ENCODE data around the gene OR14I1.

OR14I1 gene

GRCh38 chr1:248702714-248703113 lies at the start of gene OR14I1:
Gene OR14I1, minus strand, starts transcription at chr1:248702766.
- DNase-seq (ENCODE audit: low read depth) = no peak

DNA sequence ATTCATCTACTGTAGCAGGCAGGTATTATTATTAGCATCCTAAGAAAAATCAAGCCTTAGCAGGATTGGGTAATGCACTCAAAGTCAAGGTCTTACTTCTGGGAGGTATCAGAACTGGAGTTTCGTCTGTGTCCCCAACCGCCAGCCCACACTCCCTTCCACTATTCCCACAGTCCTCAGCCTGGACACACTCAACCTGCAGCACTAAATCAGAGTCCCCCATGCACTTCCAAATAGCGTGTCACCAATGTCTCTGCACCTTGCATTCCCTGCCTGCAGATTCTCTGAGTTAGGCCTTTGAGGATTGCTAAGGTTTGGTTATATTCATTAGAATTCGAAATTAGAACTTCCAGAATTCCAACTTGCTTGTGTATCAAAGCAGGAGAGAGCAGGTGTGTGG lies 49.1 kb upstream of the OR14I1 start:
- DNase-seq (ENCODE audit: low read depth) = no peak

DNA sequence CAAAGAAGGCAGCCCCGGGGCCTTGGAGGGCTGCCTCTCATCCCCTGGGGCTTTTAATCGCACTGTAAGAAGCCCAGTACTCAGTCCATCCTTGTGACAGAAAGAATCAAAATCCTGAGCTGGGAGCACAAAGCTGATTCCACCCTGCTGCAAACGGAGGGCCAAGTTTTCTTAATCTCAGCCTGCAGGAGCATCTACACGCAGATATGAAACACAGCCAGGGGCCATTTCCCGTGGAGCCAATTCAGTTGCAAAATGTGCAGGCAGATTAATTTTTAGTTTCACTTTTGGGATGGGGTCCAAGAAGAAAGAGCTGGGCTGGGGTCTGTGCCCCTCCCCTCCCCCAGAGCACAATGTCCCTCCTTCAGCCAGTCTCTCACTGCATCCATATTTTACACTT lies 48.6 kb upstream of the OR14I1 start:
- DNase-seq (ENCODE audit: low read depth) = no peak

- DNase-seq (ENCODE audit: low read depth) = no peak
These were observed 47.9 kb upstream of the OR14I1 start for GRCh38 chr1:248750496-248750895.

DNA sequence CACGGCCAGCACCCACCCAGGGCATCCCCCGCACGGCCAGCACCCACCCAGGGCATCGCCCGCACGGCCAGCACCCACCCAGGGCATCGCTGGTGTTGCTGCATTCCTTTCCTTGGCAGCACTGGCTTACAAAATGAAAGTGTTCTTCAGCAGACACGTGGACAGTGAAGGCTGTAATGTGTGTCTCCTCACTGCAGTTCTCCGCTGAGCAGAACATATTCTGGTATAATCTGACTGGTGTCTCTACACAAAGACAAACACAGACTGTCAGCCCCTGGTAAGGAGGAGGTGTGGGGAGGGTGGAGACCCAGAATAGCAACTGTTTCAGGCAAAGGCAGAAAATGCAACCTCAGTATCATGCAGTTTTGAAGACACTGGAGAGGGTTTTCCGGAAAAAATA lies 45.6 kb upstream of the OR14I1 start:
- no peak for DNase-seq (ENCODE audit: low read depth)

GRCh38 chr1:248740876-248741275 lies 38.3 kb upstream of the OR14I1 start:
- DNase-seq (ENCODE audit: low read depth) = no peak

DNA sequence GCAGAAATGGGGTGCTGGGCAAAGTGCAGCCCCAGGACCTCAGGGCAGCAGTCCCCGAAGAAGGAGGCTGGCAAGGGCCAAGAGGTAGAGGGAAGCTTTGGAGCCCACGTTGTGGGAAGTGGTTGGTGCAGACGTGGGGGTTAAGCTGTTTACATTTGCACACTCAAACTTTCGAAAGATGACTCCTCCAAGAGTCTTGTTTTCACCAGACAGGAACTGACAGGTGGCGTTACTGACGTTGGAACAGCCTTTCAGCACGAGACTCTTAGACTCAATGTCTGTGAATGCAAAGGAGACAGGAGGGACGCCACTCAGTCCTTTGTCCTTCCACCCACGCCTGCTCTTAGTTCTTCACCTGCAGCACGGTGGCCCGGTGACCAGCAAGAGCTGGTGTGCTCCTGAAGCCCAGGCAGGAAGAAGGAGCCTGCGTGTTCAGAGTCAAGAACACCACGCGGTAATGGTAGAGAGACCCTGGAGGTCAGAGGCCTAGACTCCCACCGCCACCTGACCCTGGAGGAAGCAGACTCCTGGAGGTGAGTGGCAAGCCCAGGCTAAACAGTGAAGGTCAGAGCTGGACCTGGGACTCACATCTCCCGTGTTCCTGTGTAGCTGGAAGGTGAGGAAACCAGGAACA lies 37.1 kb upstream of the OR14I1 start:
- no peak for DNase-seq (ENCODE audit: low read depth)

DNA sequence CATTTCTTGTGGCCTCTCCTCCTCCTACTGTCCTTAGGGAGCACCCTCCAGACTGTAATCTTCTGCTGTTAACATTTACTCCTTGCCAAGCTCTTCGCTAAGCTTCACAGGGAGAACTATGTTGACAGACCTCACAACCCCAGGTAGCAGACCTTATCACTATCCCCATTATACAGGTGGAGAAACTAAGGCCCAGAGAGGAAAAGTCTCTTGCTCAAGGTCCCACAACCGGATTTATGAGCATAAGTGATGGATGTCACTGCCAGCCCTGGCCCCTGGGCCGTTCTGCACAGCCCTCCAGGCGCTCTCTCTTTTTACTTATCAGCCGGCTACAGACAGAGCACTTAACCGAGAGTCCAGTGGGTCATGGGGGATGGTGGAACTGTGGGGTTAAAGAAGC lies 34.9 kb upstream of the OR14I1 start:
- DNase-seq (ENCODE audit: low read depth) = no peak

DNA sequence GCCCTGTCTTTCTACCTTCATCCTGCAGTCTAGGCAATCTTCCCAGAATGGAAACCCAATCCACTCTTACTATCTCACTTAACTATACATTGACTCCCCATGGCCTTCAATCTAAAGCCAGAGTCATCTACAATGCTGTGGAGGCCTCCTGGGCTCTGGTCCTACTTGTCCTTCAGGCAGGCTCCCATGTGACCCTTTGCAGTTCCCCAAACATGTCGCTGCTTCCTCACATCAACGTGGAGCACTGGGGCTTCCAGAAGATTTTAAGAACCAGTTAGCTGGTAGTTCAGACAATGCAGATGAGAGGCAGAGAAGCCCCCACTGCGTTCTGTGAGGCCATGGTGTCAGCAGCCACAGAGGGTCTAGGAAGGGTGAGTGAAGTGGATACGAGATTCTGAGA lies 34.4 kb upstream of the OR14I1 start:
- DNase-seq (ENCODE audit: low read depth) = no peak

DNA sequence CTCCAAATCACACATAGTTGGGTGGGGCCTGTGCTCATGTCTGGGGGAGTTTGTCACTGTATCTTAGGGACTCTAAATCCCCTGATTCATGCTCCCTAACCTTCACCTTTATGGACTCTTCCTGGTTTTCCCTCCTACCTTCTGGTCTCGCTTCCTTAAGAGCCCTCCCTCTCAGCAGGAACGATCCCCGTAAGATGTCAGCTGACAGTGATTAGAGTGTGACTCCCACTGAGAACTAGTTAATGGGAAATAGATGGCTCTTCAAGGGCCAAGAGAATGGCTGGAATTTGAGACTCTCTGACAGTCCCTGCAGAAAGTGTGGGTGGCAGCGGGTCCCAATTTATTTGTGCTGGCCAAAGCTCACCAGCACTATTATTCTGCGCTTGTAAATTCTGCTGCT lies 31.0 kb upstream of the OR14I1 start:
- no peak for DNase-seq (ENCODE audit: low read depth)

DNA sequence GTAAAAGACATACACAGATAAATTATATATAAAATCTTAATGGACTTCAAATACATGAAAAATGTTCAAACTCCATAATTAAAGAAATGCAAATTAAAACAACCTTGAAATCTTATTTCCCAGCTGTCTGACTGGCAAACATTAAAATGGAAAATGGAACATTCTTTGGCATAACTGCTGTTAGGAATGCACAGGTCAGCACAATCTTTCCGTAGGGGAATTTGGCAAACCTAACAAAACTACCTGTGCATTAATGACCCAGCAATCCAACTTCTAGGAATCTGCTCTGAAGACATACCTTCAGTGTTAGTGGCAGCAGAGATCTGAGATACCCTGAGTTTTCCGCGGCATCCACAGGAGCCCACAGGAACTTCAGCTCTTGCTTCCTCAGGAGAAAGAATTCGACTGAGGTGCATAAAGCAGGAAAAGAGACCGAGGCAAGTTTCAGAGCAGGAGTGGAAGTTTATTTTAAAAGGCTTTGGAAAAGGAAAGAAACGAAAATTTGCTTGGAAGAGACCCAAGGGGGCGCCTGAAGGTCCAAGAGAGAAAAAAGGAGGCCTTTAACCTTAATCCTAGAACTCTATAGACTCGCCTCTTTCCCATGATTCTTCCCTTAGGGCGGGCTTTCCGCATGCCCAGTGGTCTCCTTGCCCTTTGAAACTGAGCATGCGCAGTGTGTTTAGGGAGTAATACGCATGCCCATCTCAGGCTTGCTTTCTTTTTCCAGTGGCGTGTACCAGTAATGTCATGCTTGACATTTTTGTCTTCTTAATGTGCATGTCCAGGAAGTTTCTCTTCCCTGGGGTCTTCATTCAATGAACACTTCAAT lies 28.2 kb upstream of the OR14I1 start:
- DNase-seq (ENCODE audit: low read depth) = no peak

DNA sequence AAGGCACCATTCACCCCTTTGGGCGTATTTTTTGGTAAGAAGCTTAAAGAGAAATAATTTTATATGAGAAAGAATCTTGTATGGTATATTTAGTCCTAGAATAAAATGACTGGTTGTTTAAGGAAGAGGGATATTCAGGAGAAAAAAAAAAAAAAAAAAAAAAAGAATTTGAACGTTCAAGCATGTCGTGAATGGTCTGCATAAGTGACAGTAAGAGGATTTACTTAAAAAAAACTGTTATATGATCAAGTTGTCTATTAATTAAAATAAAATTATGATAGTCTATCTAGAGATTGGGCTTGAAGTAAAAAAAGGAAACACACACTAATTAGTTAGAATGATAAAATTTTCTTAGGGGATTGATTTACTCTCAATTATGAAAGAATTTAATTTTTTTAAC lies 11.7 kb upstream of the OR14I1 start:
- DNase-seq (ENCODE audit: low read depth) = no peak

GRCh38 chr1:248710305-248710900 lies 7.8 kb upstream of the OR14I1 start:
- DNase-seq (ENCODE audit: low read depth) = no peak

- no peak for DNase-seq (ENCODE audit: low read depth)
These were observed 2.0 kb upstream of the OR14I1 start for GRCh38 chr1:248704606-248705005.

DNA sequence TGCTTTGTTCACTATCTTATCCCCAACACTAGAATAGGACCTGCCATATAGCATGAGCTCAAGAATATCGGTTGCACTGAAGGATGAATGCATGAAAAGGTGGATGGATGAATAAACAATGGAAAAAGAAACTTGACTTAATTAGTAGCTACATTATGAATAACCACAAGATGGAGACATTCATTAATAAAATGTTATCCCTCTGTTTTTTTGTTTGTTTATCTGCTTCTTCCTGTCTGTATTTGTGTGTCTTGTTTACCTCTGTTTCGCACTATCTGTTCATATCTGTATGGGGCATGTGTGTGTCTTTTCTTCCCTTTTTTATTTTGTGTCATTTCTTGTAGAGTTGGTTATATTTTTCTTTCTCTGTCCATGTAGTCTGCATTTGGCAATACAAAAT lies 1.1 kb upstream of the OR14I1 start:
- no peak for DNase-seq (ENCODE audit: low read depth)

DNA sequence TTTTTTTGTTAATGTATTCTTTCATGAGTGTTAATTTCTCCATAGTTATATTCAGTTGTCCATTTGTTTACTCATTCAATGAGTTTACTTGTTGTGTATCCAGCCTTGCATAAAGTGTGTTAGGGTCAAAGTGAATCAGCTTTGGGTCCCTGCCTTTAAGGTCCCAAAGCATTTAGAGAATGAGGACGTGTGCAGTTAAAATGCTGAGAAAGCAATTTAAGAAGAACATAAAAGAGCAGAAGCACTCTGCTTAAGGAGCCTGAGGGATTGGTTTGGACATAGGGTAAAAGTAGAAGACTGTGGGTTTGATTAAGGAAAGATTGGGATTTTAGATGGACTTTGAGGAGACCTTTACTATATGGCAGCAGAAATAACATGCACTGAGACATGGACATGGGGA lies 3.5 kb downstream of the OR14I1 start:
- DNase-seq (ENCODE audit: low read depth) = no peak

DNA sequence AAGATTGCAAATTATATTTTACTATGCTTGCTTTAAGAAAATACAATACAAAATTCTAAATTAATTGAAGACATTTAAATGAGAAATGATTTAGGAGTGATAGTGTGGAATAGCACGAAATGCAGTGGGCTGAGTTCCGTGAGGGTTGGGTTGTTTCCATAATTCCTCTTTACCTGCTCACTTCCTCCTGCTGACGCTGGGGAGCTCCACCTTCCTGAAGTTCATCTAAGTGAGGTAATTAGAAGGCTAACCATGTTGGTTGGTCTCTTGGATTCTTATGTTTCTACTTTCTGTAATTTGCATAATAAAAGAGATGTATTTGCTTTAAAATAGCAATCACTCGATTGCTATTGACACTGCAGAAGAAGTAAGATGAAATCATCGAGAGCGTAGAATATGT lies 4.7 kb downstream of the OR14I1 start:
- no peak for DNase-seq (ENCODE audit: low read depth)

DNA sequence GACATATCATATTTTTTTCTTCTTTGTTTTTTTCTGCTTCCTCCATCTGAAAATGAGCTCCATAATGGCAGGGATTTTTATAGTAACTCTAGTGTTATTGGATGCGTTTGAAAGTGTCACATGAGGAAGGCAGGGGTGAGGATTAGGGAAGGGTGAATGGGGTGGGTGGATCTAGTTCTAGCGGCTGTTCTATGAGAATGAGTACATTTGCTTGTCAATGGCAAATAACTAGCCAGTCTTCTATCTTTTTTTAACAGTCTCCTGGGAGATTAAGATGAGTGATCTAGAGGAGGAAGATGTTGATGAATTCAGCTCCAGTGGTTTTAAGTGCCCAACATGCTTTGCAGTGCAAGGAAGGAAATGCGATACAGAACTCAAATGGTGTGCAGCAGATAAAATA lies 5.8 kb downstream of the OR14I1 start:
- DNase-seq (ENCODE audit: low read depth) = no peak

- DNase-seq (ENCODE audit: low read depth) = no peak
These were observed 6.3 kb downstream of the OR14I1 start for GRCh38 chr1:248696261-248696660.

- no peak for DNase-seq (ENCODE audit: low read depth)
These were observed 7.0 kb downstream of the OR14I1 start for GRCh38 chr1:248695451-248696132.

DNA sequence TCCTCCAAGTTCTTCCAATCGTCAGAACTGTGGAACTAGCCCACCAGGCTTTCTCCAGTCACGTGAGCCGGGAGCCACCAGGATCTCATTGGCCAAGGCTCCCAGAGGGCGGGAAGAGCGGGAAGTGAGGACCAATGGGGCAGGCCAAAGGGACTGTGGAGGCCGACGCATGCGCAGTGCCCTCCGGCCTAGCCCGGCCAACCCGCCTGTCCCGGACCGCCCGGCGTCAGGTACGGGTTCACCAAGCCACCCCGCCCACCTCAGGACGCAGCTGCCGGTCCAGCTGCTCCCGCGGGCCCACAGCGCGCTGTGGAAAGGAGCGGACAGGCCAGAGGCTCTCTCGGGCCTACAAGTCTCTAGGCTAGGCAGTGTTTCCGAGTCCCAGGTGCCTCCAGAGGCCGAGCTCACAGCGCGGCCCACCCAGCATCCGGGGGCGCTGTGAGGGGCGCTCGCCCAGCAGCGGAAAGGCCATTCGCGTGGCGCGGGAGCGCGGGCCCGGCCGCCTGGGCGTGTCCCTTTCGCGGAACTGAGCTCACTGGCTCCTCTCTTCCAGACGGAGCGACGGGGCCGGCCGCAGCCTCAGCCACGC lies 10.9 kb downstream of the OR14I1 start:
- no peak for DNase-seq (ENCODE audit: low read depth)

DNA sequence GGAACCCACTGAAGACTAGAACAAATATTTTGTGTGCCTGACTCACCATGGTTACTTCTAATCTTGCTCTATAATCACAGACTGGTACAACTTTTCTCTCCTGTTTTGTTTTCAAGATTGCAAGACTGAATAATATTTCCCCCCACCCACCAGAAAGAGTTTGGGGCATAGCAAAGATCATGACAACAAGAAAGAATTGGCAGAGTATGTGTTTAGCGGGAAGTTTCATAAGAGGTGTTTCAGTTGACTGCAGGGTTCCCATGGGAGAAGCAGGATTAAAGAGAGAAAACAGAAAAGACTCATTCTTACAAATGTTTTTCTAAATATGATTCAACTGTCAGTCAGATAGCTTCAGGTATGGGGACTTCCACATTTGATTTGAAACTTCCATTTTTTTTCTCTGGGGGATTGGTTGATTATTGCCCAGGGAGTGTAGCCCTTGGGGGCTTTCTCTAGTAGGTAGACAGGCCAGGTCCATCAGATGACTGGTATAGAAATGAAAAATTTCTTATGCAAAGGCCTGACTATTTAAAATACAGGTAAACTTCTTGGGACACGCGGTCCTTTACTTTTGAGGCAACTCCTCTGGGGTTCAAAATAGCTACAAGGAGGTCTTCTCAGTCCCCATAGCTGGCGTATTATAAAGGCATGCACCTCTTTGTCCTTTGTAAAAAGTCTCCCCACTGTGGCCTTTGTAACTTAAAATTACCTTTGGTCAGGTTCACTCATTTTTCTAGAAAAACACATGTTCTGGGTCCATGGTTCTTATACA lies 13.9 kb downstream of the OR14I1 start:
- no peak for DNase-seq (ENCODE audit: low read depth)

Data from stromal cell of bone marrow (primary cell).